ENCODE measurements around the gene TGM1. TPM values are rescaled to one million over a fixed set of nuclear protein-coding genes. Genes with fewer than 3 reads are reported as not detected.
A peak's percentile ranks its signal among the peaks of the same experiment; 100 is the strongest.

Gene TGM1
- polyA plus RNA-seq, 2 of the 4 experiments (the other 2 are of a cell fraction): 0.61 to 1.3 TPM

DNA sequence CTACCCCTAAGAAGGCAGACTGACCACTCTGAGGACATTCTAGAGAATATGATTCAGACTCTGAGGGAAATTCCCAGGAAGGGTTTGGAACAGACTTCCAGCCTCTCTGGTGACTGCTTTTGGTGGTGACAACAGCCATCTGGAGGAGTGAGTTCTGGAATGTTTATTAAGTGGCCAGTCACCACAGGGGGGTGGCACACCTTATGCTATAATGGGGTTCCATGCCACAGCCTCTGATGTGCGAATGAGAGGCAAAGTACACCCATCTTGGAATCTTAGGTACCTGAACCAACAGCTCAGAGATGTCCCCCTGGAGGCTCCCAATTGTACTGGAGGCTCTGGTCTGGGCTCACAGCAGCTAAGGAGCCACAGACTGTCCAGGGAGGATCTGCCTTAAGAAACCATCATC is 11.1 kb downstream of the TGM1 start:
- POLR2A ChIA-PET: interaction anchor here (2.1 kb wide), 2 partner anchors 9 to 19 kb away, joined by 9 to 11 read pairs; partner anchors contain the start of genes RABGGTA and TINF2

DNA sequence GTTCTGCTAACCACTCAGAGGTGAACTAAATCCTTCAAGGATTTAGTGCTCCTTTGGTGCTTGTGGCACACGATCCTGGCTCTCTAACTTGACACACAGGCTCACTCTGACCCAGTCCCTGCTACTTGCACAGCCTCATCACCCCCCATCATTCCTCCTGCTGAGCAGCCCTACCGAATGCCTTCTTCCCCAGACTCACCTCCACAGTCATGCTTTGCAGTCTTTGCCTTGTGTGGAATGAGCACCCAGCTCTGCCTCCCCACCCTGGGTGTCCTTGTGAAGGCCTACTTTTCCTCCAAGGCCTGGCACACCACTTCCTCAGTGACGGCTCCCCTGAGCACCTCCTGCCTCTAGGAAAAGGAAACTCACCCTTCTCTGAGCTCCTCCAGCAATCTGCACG is 12.6 kb downstream of the TGM1 start:
- FAIRE-seq (no peak), DNase-seq (ENCODE audit: low read depth in 1 of 2, low spot score in 1 of 2) (no peak), ATAC-seq (no peak)
- Histone ChIP-seq H3K9me3 (no peaks in the 10 kb centered on the region), H3K4me1 (peaks cover 5% of the 10 kb centered on the region; the same call in 1 of the 3 replicates), H3K4me2 (no peak overlapping the region), H3K4me3 (no peak overlapping the region), H3K27ac (no peak overlapping the region)
- WGBS (ENCODE audit: missing lambda C conversion rate): 42% methylated on average over 4 of the region's 4 CpGs
- POLR2A ChIA-PET: interaction anchor here (1.3 to 2.1 kb wide), 2 partner anchors 8 to 21 kb away, joined by 4 to 9 read pairs; partner anchors contain the start of genes RABGGTA and TINF2
- CTCF ChIA-PET: interaction anchor here (10.7 to 21.7 kb wide), 2 partner anchors 8 to 51 kb away, joined by 76 to 601 read pairs; partner anchors contain the start of genes CIDEB, DHRS1, LTB4R and LTB4R2
- TF ChIP-seq JUN (IDR thresholded peaks at IDR 0.05) (no peak), MAX (IDR thresholded peaks at IDR 0.05) (no peak), POLR2A (IDR thresholded peaks at IDR 0.05; ENCODE audit: low read length) (no peak), CEBPB (IDR thresholded peaks at IDR 0.05) (no peak), KDM1A (IDR thresholded peaks at IDR 0.05; ENCODE audit: low read depth) (no peak)

More for the DNA sequence above, 11.1 kb downstream of the TGM1 start:
- Histone ChIP-seq H3K4me1 (peaks cover 5% of the 10 kb centered on the region; the same call in 1 of the 3 replicates), H3K4me3 (no peak overlapping the region), H3K9me3 (no peaks in the 10 kb centered on the region), H3K27ac (no peak overlapping the region), H3K4me2 (no peak overlapping the region)
- FAIRE-seq: no peak
- 63% methylated on average over 1 of the region's 1 CpG for WGBS (ENCODE audit: missing lambda C conversion rate)
- peak; percentile 47 to 64; a peak in 5 of 6 replicates for ATAC-seq
- TF ChIP-seq EHMT2 (IDR thresholded peaks at IDR 0.05; ENCODE audit: low read depth): no peak
- TF ChIP-seq ZC3H11A (IDR thresholded peaks at IDR 0.05): no peak
- no peak for TF ChIP-seq BHLHE40 (IDR thresholded peaks at IDR 0.05; ENCODE audit: low read depth, low read length)
- TF ChIP-seq FOXS1 (CRISPR knock-in tag; IDR thresholded peaks at IDR 0.05): no peak
- TF ChIP-seq MAZ (IDR thresholded peaks at IDR 0.05; ENCODE audit: borderline replicate concordance, low read depth, low read length): no peak
- no peak for TF ChIP-seq ZSCAN20 (CRISPR knock-in tag; IDR thresholded peaks at IDR 0.05)
- TF ChIP-seq TFCP2L1 (CRISPR knock-in tag; IDR thresholded peaks at IDR 0.05): no peak
- CTCF ChIA-PET: interaction anchor here (0.6 to 21.7 kb wide), 6 partner anchors 10 to 82 kb away, joined by 3 to 601 read pairs (median 3); partner anchors contain the start of genes CIDEB, DHRS1, LTB4R and LTB4R2
- DNase-seq (ENCODE audit: low read depth in 1 of 2, low spot score in 1 of 2): no peak

GRCh38 chr14:24249230-24250021 is 13.6 kb downstream of the TGM1 start:
- no peak for ATAC-seq
- TF ChIP-seq CHD2 (IDR thresholded peaks at IDR 0.05; ENCODE audit: low read length, partially characterized antibody): no peak
- no peak for TF ChIP-seq KDM1A (IDR thresholded peaks at IDR 0.05; ENCODE audit: low read depth)
- TF ChIP-seq, protein P1, sequence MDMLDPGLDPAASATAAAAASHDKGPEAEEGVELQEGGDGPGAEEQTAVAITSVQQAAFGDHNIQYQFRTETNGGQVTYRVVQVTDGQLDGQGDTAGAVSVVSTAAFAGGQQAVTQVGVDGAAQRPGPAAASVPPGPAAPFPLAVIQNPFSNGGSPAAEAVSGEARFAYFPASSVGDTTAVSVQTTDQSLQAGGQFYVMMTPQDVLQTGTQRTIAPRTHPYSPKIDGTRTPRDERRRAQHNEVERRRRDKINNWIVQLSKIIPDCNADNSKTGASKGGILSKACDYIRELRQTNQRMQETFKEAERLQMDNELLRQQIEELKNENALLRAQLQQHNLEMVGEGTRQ (IDR thresholded peaks at IDR 0.05): no peak
- TF ChIP-seq HOXA7 (CRISPR knock-in tag; IDR thresholded peaks at IDR 0.05): no peak
- no peak for TF ChIP-seq RAD21 (conservative IDR thresholded peaks at IDR 0.05 in 1 of 2, IDR thresholded peaks at IDR 0.05 in 1 of 2)
- TF ChIP-seq ZC3H11A (IDR thresholded peaks at IDR 0.05): no peak
- TF ChIP-seq BHLHE40 (IDR thresholded peaks at IDR 0.05; ENCODE audit: low read depth, low read length): no peak
- TF ChIP-seq HOXB13 (CRISPR knock-in tag; IDR thresholded peaks at IDR 0.05; ENCODE audit: low read depth): no peak
- TF ChIP-seq, protein P2, sequence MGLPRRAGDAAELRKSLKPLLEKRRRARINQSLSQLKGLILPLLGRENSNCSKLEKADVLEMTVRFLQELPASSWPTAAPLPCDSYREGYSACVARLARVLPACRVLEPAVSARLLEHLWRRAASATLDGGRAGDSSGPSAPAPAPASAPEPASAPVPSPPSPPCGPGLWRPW (IDR thresholded peaks at IDR 0.05): no peak
- TF ChIP-seq EP300 (IDR thresholded peaks at IDR 0.05): no peak
- TF ChIP-seq CBX8 (IDR thresholded peaks at IDR 0.05): no peak
- no peak for TF ChIP-seq ZSCAN20 (CRISPR knock-in tag; IDR thresholded peaks at IDR 0.05)
- no peak for TF ChIP-seq JUN (IDR thresholded peaks at IDR 0.05)
- no peak for TF ChIP-seq FOXS1 (CRISPR knock-in tag; IDR thresholded peaks at IDR 0.05)
- no peak for TF ChIP-seq FOSL2 (IDR thresholded peaks at IDR 0.05)
- TF ChIP-seq FOSL2 (CRISPR knock-in tag; IDR thresholded peaks at IDR 0.05): no peak
- TF ChIP-seq MAFK (IDR thresholded peaks at IDR 0.05; ENCODE audit: partially characterized antibody): no peak
- TF ChIP-seq NFE2L2 (conservative IDR thresholded peaks at IDR 0.05; ENCODE audit: low read length): no peak
- Histone ChIP-seq H3K4me2 (no peak overlapping the region), H3K27ac (no peak overlapping the region), H3K9me3 (no peaks in the 10 kb centered on the region), H3K4me3 (no peak overlapping the region), H3K4me1 (peaks cover 5% of the 10 kb centered on the region; the same call in 1 of the 3 replicates)
- no peak for DNase-seq (ENCODE audit: low read depth in 1 of 2, low spot score in 1 of 2)
- WGBS (ENCODE audit: missing lambda C conversion rate): 63% methylated on average over 9 of the region's 13 CpGs
- FAIRE-seq: no peak
- ChIA-PET POLR2A (interaction anchor here (1.3 kb wide), 1 partner anchor 22 kb away, joined by 4 read pairs; the partner anchor contains the start of gene RABGGTA), CTCF (interaction anchor here (1.2 to 21.7 kb wide), 2 partner anchors 52 to 188 kb away, joined by 4 to 601 read pairs; partner anchors contain the start of genes CIDEB, DHRS1, LTB4R and LTB4R2)
